ENCODE results near the gene WDR44. TPM values are rescaled to one million over a fixed set of nuclear protein-coding genes. Genes with fewer than 3 reads are reported as not detected.

The WDR44 gene
- polyA plus RNA-seq, 2 of the 4 experiments (the other 2 are of a cell fraction), result 9.9 to 22.1 TPM

Small RNAs within 50 kb of the gene (small RNA-seq; reads per million reads assigned to genes)
- 0 to 13.5 (median 1.9) reads per million in 6 experiments for gene MIR1277

Other genes with a start within 250 kb of the WDR44 start
- 1.0 and 1.4 TPM in 2 replicates for gene KLHL13, start 229.3 kb upstream of the WDR44 start, polyA plus RNA-seq (2011; rRNA removed)
- 0.76 to 0.82 TPM (median 0.77 TPM) in 3 replicates for gene KLHL13, start 229.3 kb upstream of the WDR44 start, polyA plus RNA-seq (2017; fragmentation: RNase III; extraction: RNeasy Plus Mini Kit Qiagen cat#74134 plus additional on column Dnase treatment)
- gene DOCK11, start 149.7 kb downstream of the WDR44 start, polyA plus RNA-seq (2011; rRNA removed), result 8.7 and 9.5 TPM in 2 replicates
- gene DOCK11, start 149.7 kb downstream of the WDR44 start, polyA plus RNA-seq (2017; fragmentation: RNase III; extraction: RNeasy Plus Mini Kit Qiagen cat#74134 plus additional on column Dnase treatment), result 5.8 to 7.8 TPM (median 5.9 TPM) in 3 replicates